Right lobe of liver (tissue), 6 donors: ENCODE measurements around the gene CX3CL1. TPM values are rescaled to one million over a fixed set of nuclear protein-coding genes. Genes with fewer than 3 reads are reported as not detected.
"Not testable (repeated sequence)": the region's sequence is repeated elsewhere in the genome, so short reads cannot be mapped to it uniquely, and the experiment has no call there.

ENCODE experiments used
- ATAC-seq, 4 donors: fragments of 200-7000 bp; cut with Tn5 transposase; one replicate each; pipeline ENCODE4 v1.9.1; 2020; ENCODE audit warnings: mild to moderate bottlenecking in 4 of 4, moderate library complexity in 4 of 4
- DNase-seq, 3 donors: peaks; one replicate each; pipeline ENCODE4 v3.0.0-alpha.2; 2020
- H3K27ac ChIP-seq, 3 donors: fragments of 200-600 bp; one replicate each; pipeline ENCODE4 v1.8.0; 2022
- H3K27me3 ChIP-seq, 2 donors: fragments of 200-600 bp; one replicate each; pipeline ENCODE4 v1.8.0; 2022
- H3K36me3 ChIP-seq, 4 donors: fragments of 200-600 bp; sonication (generic) in 1 of 4; one replicate each; pipeline versions ENCODE4 v1.5.1 to v1.8.0; 2017 to 2022; ENCODE audit warnings: control low read depth in 1 of 4
- H3K4me1 ChIP-seq, 4 donors: fragments of 200-600 bp; sonication (generic) in 1 of 4; one replicate each; pipeline versions ENCODE4 v1.5.1 to v1.8.0; 2017 to 2022; ENCODE audit warnings: control low read depth in 1 of 4
- H3K4me3 ChIP-seq, 3 donors: fragments of 200-600 bp; one replicate each; pipeline ENCODE4 v1.8.0; 2022
- H3K9me3 ChIP-seq, 4 donors: fragments of 200-600 bp; sonication (generic) in 1 of 4; one replicate each; pipeline versions ENCODE4 v1.5.1 to v1.8.0; 2017 to 2022; ENCODE audit warnings: control low read depth in 1 of 4
- POLR2A ChIP-seq: fragments of 450-650 bp; IDR thresholded peaks from one replicate; pipeline ENCODE4 v1.6.1; 2017; ENCODE audit warnings: antibody characterized with exemption, mild to moderate bottlenecking
- WGBS: methylation state at CpG from one replicate; pipeline ENCODE4 v1.1.6; 2018; ENCODE audit warnings: low coverage, low lambda C conversion rate; ENCODE audit not compliant: insufficient coverage; ENCODE audit errors: missing lambda C conversion rate; 5-methylcytosine and 5-hydroxymethylcytosine counted together
- intact Hi-C, 2 donors: fragments of 100-400 bp; cut with DNase I; formaldehyde crosslinking; loops; one replicate each; pipeline versions ENCODE4 v1.11.2 to v1.14.1; 2022
- total RNA-seq, 6 experiments: library from RNA; depleted of rRNA in 2 of 6; stranded (reverse); fragments of >200 nt in 2 of 6; fragmentation: NEBNext Ultra II Directional in 3 of 6; extraction: Animal tissue kit (Norgen Biotek cat#: 25700) in 3 of 6; gene quantifications; one replicate each; pipeline versions ENCODE4 v1.1.0 to v1.2.4, GENCODE V29; 2016 to 2023
- TF ChIP-seq, protein P1 (sequence below), 4 donors: fragments of 200-600 bp in 3 of 4; fragments of 450-650 bp in 1 of 4; IDR thresholded peaks; one replicate each; pipeline versions ENCODE4 v1.5.1 to v1.8.0; 2016 to 2022; ENCODE audit warnings: antibody characterized with exemption in 4 of 4, mild to moderate bottlenecking in 2 of 4
- donor health status: DM: no; HTN: yes; CAD: no.
- donor health status: DM: no; HTN: no; CAD: no.
- donor health status: DM: no; HTN: no; CAD: no.
- donor health status: DM: no; HTN: yes; CAD: no.
- donor health status: DM: no; HTN: yes; CAD: no.

CX3CL1 gene
- total RNA-seq, 6 experiments from 2014 or later, result 3.3 to 20.5 (median 9.8) TPM

DNA sequence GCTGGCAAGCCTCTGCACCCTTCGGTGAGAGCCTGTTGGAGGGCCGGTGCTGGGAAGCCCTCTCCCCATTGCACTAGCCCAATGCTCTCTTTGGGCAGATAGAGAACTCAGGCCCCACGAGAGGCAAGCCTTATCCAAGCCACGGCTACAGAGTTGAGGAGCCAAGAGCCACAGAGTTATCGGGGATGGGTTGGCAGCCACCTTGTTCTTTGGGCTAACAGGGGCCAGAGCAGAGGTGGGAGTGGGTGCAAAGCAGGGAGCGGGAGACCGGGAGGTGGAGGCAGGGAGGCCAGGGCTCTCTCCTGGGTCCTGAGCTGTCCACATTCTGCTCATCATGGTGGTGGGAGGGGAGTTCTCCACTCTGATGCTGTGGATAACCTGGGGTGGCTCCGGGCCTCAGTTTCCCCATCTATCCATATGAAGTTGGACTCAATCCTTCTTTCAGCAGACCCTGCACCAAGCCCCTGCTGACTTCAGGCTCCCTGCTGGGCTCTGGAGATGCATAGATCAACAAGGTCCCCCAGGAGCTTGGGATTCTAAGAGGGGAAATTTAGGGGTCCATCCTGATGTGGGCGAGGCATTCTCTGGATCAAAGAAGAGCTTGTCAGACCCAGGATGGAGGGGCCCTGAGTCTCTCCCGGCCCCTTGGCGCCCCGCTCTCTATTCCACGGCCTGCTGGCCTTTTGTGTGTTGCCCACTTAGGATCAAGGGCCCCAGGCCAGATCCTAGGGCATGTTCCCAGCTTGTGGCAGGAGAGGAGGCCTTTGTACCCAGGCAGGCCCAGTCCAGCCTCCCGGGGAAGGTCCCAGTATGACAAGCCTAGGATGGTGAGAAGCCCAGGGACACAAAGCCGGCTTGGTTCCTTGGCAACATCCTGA, 557 bp upstream of the CX3CL1 start:
- WGBS, result 67% methylated on average over 6 of the region's 15 CpGs
- TF ChIP-seq, protein P1, sequence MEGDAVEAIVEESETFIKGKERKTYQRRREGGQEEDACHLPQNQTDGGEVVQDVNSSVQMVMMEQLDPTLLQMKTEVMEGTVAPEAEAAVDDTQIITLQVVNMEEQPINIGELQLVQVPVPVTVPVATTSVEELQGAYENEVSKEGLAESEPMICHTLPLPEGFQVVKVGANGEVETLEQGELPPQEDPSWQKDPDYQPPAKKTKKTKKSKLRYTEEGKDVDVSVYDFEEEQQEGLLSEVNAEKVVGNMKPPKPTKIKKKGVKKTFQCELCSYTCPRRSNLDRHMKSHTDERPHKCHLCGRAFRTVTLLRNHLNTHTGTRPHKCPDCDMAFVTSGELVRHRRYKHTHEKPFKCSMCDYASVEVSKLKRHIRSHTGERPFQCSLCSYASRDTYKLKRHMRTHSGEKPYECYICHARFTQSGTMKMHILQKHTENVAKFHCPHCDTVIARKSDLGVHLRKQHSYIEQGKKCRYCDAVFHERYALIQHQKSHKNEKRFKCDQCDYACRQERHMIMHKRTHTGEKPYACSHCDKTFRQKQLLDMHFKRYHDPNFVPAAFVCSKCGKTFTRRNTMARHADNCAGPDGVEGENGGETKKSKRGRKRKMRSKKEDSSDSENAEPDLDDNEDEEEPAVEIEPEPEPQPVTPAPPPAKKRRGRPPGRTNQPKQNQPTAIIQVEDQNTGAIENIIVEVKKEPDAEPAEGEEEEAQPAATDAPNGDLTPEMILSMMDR (IDR thresholded peaks at IDR 0.05), result no peak
- TF ChIP-seq POLR2A, result no peak

DNA sequence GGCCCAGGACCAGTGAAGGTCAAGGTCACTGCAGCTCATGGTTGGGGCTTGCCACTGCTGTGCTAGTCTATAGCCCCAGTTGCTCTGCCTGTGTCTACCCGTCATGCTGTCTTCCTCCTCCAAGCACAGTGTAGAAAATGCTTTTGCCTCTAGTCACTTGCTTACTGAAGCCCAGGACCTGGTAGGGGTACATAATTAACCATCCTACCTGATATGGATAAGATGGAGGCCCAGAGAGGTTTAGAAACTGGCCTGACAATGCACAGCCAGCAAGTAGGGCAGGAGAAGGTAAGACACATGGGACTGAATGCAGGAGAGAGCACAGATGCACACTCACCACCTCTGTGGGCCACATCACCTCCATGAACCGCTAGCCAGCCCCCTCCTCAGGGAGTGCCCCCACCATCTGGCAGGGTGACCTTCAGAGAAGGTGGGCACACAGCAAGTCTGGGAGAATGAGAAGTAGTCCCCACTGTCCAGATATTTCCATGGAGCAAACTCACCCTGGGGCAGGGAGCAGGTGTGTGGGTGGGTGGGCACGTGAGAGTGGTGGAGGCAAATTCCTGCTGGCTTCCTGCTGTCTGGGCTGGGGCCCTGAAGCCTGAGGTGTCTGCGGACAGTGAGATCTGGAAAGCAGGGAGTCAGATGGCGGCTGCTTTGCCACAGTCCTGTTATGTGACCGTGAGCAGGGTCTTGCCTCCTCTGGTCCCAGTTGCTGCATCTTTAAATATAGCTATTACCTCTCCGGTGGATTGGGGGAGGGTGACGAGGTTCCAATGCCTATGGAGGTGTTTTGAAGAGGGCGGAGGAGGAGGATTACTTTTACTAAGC, 1.0 kb downstream of the CX3CL1 start:
- 27% methylated on average over 5 of the region's 9 CpGs for WGBS
- intact Hi-C loops, result loop anchor here in 1 of 2 donors (10.0 kb wide), 1 partner anchor 69 kb away; no protein-coding TSS in a partner anchor

More for the DNA sequence above, 557 bp upstream of the CX3CL1 start:
- DNase-seq (peak; percentile 74 to 92 (median 88)), ATAC-seq (peak in 3 of 4 donors; percentile 74 to 79 (median 75))
- Histone ChIP-seq H3K36me3 (no peaks in the 10 kb centered on the region), H3K9me3 (no peaks in the 10 kb centered on the region), H3K27ac (peak overlapping the region; percentile 95 to 99 (median 97)), H3K4me3 (peak overlapping the region; percentile 58 to 67 (median 66)), H3K4me1 (peaks cover 0 to 26% (median 6%) of the 10 kb centered on the region in 4 donors), H3K27me3 (no peaks in the 10 kb centered on the region)
- intact Hi-C loops, result loop anchor here in 1 of 2 donors (10.0 kb wide), 1 partner anchor 67 kb away; no protein-coding TSS in a partner anchor

DNA sequence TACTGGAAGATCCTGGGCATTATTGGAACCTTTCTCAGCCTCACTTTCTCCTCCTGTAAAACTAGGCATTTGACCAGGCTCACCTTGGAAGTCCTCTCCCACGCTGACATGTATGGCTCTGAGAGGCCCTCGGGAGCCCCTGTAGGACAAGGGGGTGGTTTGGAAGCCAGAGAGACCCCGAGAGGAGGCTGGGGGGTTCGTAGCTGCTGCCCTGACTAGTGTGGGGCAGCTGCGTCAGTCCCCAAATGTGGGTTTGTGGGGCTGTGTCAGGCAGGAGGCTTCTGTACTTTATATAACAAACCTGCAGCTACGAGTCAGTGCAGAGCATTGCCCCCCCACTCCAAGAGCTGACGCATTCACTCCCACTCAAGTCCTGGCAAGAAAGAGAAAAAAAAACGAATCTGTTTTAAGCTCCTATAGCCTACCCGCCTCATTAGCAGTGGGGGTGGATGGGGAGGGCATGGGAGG, 1.8 kb downstream of the CX3CL1 start:
- 22% methylated on average over 6 of the region's 9 CpGs for WGBS
- ATAC-seq (no peak), DNase-seq (no peak)
- intact Hi-C loops, result loop anchor here in 1 of 2 donors (10.0 kb wide), 1 partner anchor 69 kb away; no protein-coding TSS in a partner anchor
- no peaks in the 10 kb centered on the region for H3K27me3 ChIP-seq
- H3K4me1 ChIP-seq, result peaks cover 0 to 26% (median 6%) of the 10 kb centered on the region in 4 donors
- no peaks in the 10 kb centered on the region for H3K9me3 ChIP-seq
- H3K36me3 ChIP-seq, result no peaks in the 10 kb centered on the region
- peak; percentile 21 for TF ChIP-seq POLR2A
- TF ChIP-seq, protein P1 (IDR thresholded peaks at IDR 0.05), result no peak
- H3K27ac ChIP-seq, result peak overlapping the region; percentile 95 to 99 (median 97)
- H3K4me3 ChIP-seq, result peak overlapping the region; percentile 58 to 67 (median 66)

More for the DNA sequence above, 1.0 kb downstream of the CX3CL1 start:
- Histone ChIP-seq H3K9me3 (no peaks in the 10 kb centered on the region), H3K4me1 (peaks cover 0 to 26% (median 6%) of the 10 kb centered on the region in 4 donors), H3K27me3 (no peaks in the 10 kb centered on the region), H3K27ac (peak overlapping the region; percentile 95 to 99 (median 97)), H3K4me3 (peak overlapping the region; percentile 58 to 67 (median 66)), H3K36me3 (no peaks in the 10 kb centered on the region)
- no peak for TF ChIP-seq POLR2A
- TF ChIP-seq, protein P1 (IDR thresholded peaks at IDR 0.05), result no peak
- DNase-seq (no peak), ATAC-seq (peak; percentile 1 to 8 (median 3))

DNA sequence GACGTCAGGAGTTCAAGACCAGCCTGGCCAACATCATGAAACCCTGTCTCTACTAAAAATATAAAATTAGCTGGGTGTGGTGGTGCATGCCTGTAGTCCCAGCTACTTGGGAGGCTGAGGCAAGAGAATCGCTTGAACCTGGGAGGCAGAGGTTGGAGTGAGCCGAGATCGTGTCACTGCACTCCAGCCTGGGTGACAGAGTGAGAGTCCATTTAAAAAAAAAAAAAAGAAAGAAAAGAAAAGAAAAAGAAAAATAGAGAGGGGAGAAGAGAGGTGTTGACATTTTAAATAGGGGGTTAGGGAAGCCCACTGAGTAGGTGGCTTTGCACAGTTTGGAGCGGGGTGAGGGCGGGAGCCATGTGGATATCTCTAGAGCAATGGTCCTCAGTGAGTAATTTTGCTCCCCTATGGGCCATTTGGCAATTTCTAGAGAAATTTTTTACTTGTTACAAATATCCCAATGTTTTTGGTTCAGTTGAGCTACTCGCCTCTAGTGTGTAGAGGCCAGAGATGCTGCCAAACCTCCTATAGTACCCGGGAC, 2.7 kb downstream of the CX3CL1 start:
- not testable (repeated sequence) for H3K36me3 ChIP-seq, DNase-seq, H3K9me3 ChIP-seq, ATAC-seq, H3K27me3 ChIP-seq, H3K4me3 ChIP-seq
- intact Hi-C loops, result loop anchor here in 1 of 2 donors (10.0 kb wide), 1 partner anchor 70 kb away; no protein-coding TSS in a partner anchor
- Histone ChIP-seq H3K4me1 (peaks cover 0 to 34% (median 8%) of the 10 kb centered on the region in 4 donors), H3K27ac (peak overlapping the region in 1 of 3 donors; percentile 95)
- WGBS, result 87% methylated on average over 7 of the region's 8 CpGs
